HG02642 (cell line): ENCODE results near the gene DDOST.
"Not testable (repeated sequence)": the region's sequence is repeated elsewhere in the genome, so short reads cannot be mapped to it uniquely, and the experiment has no call there.

Experiments used
- ATAC-seq: cut with Tn5 transposase; IDR thresholded peaks from one replicate; pipeline ENCODE4 v1.9.1; 2021; ENCODE audit warnings: mild to moderate bottlenecking; ENCODE audit not compliant: unreplicated experiment, poor library complexity

DDOST gene

DNA sequence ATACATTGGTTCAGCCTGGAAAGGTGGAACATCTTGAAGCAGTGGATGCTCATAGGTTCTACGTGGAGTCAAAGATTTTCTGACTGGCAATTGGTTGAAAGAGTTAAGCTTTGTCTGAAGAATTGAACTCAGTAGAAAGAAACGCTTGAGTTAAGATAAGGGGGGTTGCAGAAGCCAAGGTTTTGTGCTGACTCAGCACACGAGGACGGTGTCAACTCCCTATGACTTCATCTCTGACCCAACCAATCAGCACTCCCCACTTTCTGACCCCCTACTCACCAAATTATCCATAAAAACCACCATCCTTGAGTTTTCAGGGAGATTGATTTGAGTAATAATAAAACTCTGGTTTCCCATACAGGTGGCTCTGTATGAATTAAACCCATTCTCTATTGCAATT is 30.4 kb downstream of the DDOST start:
- no peak for ATAC-seq

DNA sequence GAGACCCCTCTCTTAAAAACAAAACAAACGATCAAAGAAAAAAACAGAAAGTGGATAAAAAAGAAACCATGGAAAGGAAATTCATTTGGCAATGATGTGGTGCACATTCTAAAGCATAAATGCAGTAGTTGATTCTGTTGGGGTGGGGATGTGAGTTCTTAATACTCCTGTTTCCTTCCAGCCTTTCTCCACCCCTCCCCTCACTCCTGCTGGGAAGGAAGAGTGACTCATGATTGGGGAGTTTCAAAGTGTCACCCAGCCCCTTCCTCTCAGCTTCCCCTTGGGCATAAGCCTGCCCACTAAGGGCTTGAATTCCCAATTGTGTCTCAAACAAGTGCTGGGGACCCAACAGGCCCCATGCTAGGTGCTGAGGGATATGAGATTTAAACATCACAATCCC is 34.6 kb downstream of the DDOST start:
- no peak for ATAC-seq

DNA sequence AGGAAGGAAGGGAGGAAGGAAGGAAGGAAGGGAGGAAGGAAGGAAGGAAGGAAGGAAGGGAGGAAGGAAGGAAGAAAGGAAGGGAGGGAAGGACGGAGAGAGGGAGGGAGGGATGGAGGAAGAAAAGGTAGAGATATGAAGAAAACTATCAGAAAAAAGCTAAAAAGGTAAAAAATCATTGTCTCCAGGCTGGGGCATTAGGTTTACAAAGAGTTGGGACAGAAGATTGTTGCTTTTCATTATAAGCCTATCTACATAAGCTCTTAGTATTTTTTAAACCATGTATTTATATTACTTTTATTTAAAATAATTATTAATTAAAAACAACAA is 35.1 kb downstream of the DDOST start:
- no peak for ATAC-seq

DNA sequence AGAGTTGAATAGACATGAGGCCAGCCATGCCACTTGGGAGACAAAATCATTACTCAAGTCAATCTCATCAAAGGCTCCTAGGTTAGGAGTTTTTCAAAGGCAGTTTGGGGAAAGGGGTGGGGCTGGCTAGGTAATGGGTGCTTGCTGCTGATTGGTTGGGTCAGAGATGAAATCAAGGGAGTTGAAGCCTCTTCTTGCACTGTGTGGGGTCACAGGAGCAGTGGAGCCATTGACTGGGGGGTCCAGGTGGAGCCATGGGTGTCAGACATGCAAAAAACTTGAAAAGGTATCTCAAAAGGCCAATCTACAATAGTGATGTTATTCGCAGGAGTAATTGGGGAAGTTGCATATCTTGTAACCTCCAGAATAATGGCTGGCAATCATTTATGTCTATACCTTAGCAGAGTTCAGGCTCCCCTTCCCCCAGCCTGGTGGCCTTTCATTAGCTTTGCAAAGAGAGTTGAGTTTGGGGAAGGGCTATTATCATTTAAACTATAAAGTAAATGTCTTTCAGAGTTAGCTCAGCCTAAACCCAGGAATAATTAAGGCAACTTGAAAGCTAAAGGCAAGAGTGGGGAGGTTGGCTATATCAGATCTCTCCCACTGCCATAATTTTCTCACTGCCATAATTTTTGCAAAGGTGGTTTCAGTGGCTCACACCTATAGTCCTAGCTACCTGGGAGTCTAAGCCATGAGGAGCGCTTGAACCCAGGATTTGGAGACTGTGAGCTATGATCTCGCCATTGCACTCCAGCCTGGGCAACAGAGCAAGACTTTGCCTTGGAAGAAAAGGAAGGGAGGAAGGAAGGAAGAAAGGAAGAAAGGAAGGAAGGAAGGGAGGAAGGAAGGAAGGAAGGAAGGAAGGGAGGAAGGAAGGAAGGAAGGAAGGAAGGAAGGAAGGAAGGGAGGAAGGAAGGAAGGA is 35.7 kb downstream of the DDOST start:
- no peak for ATAC-seq

DNA sequence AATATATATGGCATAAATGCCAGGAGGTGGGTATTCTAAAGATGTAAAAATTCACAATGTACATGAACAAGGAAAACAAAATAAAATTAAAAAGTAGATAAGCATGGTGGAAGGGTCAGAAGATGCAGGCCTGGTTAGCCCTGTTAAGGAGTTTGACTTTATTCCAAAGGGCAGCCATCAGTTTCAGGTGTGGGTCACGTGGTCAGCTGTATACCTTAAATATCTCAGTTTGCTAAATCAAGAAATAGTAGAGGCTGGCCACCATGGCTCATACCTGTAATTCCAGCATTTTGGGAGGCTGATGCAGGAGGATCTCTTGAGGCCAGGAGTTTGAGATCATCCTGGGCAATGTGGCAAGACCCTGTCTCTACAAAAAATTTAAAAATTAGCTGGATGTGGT is 36.5 kb downstream of the DDOST start:
- ATAC-seq = no peak

DNA sequence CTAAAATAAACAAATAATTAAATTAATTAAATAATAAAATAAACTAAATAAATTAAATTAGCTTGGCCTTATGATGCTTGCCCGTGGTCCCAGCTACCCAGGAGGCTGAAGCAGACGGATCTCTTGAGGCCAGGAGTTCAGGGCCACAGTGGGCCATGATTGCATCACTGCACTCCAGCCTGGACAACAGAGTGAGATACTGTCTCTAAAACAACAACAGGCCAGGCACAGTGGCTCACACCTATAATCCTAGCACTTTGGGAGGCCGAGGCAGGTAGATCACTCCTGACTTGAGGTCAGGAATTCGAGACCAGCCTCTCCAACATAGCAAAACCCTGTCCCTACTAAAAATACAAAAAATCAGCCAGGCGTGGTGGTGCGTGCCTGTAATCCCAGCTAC is 40.2 kb downstream of the DDOST start:
- ATAC-seq = no peak

GRCh38 chr1:20619999-20620398 is 41.2 kb downstream of the DDOST start:
- ATAC-seq = no peak

DNA sequence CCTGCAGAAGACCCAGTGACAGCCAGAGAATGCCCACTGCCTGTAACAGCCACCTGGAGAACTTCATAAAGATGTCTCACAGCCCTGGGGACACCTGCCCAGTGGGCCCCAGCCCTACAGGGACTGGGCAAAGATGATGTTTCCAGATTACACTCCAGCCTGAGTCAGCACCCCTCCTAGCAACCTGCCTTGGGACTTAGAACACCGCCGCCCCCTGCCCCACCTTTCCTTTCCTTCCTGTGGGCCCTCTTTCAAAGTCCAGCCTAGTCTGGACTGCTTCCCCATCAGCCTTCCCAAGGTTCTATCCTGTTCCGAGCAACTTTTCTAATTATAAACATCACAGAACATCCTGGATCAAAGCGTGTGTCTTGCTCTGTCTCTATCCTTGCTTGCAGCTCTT is 42.6 kb downstream of the DDOST start:
- no peak for ATAC-seq

GRCh38 chr1:20616847-20617487 is 44.2 kb downstream of the DDOST start:
- no peak for ATAC-seq

DNA sequence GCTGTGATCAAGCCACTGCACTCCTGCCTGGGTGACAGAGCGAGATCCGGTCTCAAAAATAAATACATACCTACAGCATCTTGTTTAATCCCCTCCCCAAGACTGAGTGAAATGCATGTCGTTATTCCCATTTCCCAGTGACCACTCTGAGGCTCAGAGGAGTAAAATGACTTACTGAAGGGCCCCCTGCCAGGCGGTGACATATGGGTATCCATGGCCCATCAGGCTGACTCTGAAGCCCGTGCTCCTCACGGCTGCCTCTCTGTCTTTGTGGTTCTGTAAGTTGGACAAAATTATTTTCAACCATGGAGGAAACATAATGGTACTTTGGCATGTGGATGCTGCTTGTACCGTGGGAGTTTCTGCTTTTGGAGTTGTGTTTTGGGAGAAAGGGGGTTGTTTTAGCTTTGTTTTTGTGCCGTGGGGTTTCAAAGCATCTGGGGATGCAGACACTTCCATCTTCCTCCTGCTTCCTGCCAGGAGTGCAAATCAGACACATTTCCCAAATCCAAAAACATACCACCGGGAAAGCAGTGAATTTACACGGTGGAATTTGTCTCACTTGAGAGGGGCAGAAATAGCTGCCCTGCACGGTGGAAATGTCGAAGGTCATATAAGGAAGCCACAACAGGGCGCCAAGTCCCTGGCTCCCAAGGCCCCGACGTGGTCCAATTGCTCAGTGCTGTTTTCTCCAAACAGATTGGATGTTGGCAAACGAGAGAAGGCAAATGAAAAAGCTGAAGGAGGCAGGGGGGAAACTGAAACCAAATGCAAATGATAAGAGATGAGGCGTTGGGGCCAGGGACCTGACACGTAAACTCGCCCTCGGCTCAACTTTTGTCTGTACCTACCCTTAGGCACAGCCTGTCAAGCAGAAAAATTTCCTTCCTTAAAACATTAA is 45.0 kb downstream of the DDOST start:
- ATAC-seq = no peak

DNA sequence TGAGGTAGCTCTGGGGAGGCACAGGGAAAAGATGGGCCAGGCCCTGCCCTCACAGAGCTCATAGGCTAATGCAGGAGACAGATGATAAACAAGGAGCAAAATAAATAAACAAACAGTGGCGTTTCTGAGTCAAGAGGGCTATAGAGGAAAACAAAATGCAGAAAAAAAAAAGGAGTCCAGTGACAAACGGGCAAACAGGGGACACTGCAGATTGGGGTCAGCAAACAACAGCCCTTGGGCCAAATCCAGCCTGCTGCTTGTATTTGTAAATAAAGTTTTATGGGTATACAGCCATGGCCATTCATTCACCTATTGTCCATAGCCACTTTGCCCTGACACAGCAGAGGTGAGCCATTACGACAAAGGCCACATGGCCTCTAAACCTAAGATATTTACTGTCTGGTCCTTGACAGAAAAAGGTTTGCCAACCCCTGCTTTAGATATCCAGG is 47.0 kb downstream of the DDOST start:
- no peak for ATAC-seq

DNA sequence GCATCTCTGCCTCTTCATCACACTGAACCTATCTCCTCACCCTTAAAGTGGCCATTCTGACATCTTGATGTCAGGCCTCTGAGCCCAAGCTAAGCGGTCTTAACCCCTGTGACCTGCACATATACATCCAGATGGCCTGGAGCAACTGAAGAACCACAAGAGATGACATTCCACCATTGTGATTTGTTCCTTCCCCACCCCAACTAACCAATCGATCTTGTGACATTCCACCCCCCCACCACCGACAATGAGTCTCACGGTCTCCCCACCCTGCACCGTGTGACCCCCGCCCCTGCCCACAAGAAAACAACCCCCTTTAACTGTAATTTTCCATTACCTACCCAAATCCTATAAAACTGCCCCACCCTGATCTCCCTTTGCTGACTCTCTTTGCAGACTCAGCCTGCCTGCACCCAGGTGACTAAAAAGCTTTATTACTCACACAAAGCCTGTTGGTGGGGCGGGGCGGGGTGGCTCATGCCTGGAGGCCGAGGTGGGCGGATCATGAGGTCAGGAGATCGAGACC is 48.9 kb downstream of the DDOST start:
- no peak for ATAC-seq

GRCh38 chr1:20611652-20612051 is 49.5 kb downstream of the DDOST start:
- ATAC-seq = no peak

DNA sequence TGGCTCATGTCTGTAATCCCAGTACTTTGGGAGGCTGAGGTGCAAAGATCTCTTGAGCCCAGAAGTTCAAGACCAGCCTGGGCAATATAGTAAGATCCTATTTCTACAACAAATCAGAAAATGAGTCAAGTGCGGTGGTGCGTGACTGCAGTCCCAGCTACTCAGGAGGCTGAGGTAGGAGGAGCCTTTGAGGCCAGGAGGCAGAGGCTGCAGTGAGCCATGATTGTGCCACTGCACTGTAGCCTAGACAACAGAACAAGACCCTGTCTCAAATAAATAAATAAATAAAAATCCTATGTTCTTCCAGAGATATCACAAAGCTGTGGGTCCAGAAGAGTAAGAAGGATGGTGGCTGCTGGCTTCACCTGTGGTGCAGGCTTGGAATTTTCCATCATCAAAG is 50.2 kb downstream of the DDOST start:
- ATAC-seq = no peak

- ATAC-seq = no peak
Observed at GRCh38 chr1:20609541-20609940, 51.6 kb downstream of the DDOST start.

- not testable (repeated sequence) for ATAC-seq
Observed at GRCh38 chr1:20606801-20607570, 54.2 kb downstream of the DDOST start.

GRCh38 chr1:20604678-20605077 is 56.5 kb downstream of the DDOST start:
- ATAC-seq = no peak

- no peak for ATAC-seq
Observed at GRCh38 chr1:20603504-20604464, 57.4 kb downstream of the DDOST start.
